Natural killer cell (primary cell): Measurements from ENCODE around the gene ARID3C. TPM values are rescaled to one million over a fixed set of nuclear protein-coding genes. Genes with fewer than 3 reads are reported as not detected.

ENCODE experiments used
- ATAC-seq, 3 donors: fragments of 150-1000 bp in 2 of 3; fragments of 200-7000 bp in 1 of 3; cut with Tn5 transposase; 1 replicate in 1 of 3; 2 replicates in 2 of 3; pipeline ENCODE4 v1.10.0; 2021; ENCODE audit warnings: mild to moderate bottlenecking in 2 of 3, moderate library complexity in 2 of 3
- DNase-seq, 2 donors: peaks; one replicate each; pipeline versions ENCODE4 v3.0.0 to v3.0.0-alpha.2; 2013 to 2021; ENCODE audit warnings: mixed read lengths in 1 of 2
- H3K27ac ChIP-seq: one replicate; pipeline ENCODE4 v1.5.1; 2013; ENCODE audit warnings: mild to moderate bottlenecking, low read length
- H3K27me3 ChIP-seq: one replicate; pipeline ENCODE4 v1.6.1; 2013; ENCODE audit warnings: low read length; ENCODE audit not compliant: control insufficient read depth, insufficient read depth
- H3K36me3 ChIP-seq: one replicate; pipeline ENCODE4 v1.6.1; 2013; ENCODE audit warnings: low read length; ENCODE audit not compliant: control insufficient read depth, insufficient read depth
- H3K4me1 ChIP-seq: one replicate; pipeline ENCODE4 v1.6.1; 2013; ENCODE audit warnings: low read length; ENCODE audit not compliant: control insufficient read depth, insufficient read depth
- H3K4me3 ChIP-seq: one replicate; pipeline ENCODE4 v1.5.1; 2013; ENCODE audit warnings: low read length
- H3K9me3 ChIP-seq: one replicate; pipeline ENCODE4 v1.6.1; 2013; ENCODE audit warnings: low read length; ENCODE audit not compliant: control insufficient read depth, insufficient read depth
- H3K27ac Mint-ChIP-seq, 2 donors: one replicate each; pipeline ENCODE4 v1.8.0; 2022; ENCODE audit warnings: mild to moderate bottlenecking in 2 of 2, mixed read lengths in 2 of 2, moderate library complexity in 1 of 2
- H3K27me3 Mint-ChIP-seq, 2 donors: one replicate each; pipeline ENCODE4 v1.8.0; 2022; ENCODE audit warnings: low read depth in 2 of 2, mixed read lengths in 2 of 2
- H3K36me3 Mint-ChIP-seq: one replicate; pipeline ENCODE4 v1.8.0; 2022; ENCODE audit warnings: mixed read lengths
- H3K4me1 Mint-ChIP-seq, 2 donors: one replicate each; pipeline ENCODE4 v1.8.0; 2022; ENCODE audit warnings: mixed read lengths in 2 of 2
- H3K4me3 Mint-ChIP-seq: one replicate; pipeline ENCODE4 v1.8.0; 2022; ENCODE audit warnings: mild to moderate bottlenecking, moderate library complexity, mixed read lengths
- H3K9me3 Mint-ChIP-seq, 2 donors: one replicate each; pipeline ENCODE4 v1.8.0; 2022; ENCODE audit warnings: mixed read lengths in 2 of 2
- CTCF ChIP-seq: fragments of 200-600 bp; IDR thresholded peaks from one replicate; pipeline ENCODE4 v1.8.0; 2022; ENCODE audit warnings: antibody characterized with exemption
- WGBS: methylation state at CpG from one replicate; pipeline ENCODE4 v1.1.7; 2013; ENCODE audit warnings: missing lambda C conversion rate; ENCODE audit not compliant: insufficient coverage; 5-methylcytosine and 5-hydroxymethylcytosine counted together
- intact Hi-C: fragments of 100-400 bp; cut with micrococcal nuclease; formaldehyde crosslinking; loops from one replicate; pipeline ENCODE4 v1.14.2; 2022
- total RNA-seq, 4 donors: library from RNA; stranded (reverse); fragments of 120-200 nt in 1 of 4; gene quantifications; one replicate each; pipeline versions ENCODE4 v1.2.3 to v1.2.4, GENCODE V29; 2013 to 2022

Gene ARID3C
- total RNA-seq, 3 donors from 2014 or later (not counting 1 experiment from before 2014, with no cell fraction given): 0.24 to 0.77 TPM; not detected in 1

- Mint-ChIP-seq H3K4me1 (peaks cover 2 to 19% of the 10 kb centered on the region in 2 donors), H3K4me3 (no peak overlapping the region), H3K27ac (no peak overlapping the region), H3K9me3 (no peaks in the 10 kb centered on the region), H3K36me3 (no peaks in the 10 kb centered on the region), H3K27me3 (peaks cover 57 to 70% of the 10 kb centered on the region in 2 donors)
- Histone ChIP-seq H3K9me3 (no peaks in the 10 kb centered on the region), H3K4me1 (peaks cover 3% of the 10 kb centered on the region), H3K27me3 (peaks cover 7% of the 10 kb centered on the region), H3K27ac (no peak overlapping the region), H3K36me3 (no peaks in the 10 kb centered on the region), H3K4me3 (no peak overlapping the region)
- intact Hi-C loops: no loop called here
- no peak for TF ChIP-seq CTCF
- WGBS: 73% methylated on average over 5 of the region's 5 CpGs
- DNase-seq: no peak
- no peak for ATAC-seq
These were observed 43.9 kb downstream of the ARID3C start for GRCh38 chr9:34584970-34585369.

GRCh38 chr9:34582787-34583186 lies 46.1 kb downstream of the ARID3C start:
- ATAC-seq: no peak
- H3K27ac ChIP-seq: no peak overlapping the region
- intact Hi-C loops: no loop called here
- no peaks in the 10 kb centered on the region for H3K36me3 ChIP-seq
- Mint-ChIP-seq H3K4me1 (peaks cover 0 to 7% of the 10 kb centered on the region in 2 donors), H3K9me3 (no peaks in the 10 kb centered on the region), H3K27me3 (peaks cover 52 to 74% of the 10 kb centered on the region in 2 donors), H3K27ac (no peak overlapping the region), H3K36me3 (no peaks in the 10 kb centered on the region), H3K4me3 (no peak overlapping the region)
- H3K9me3 ChIP-seq: no peaks in the 10 kb centered on the region
- peaks cover 15% of the 10 kb centered on the region for H3K27me3 ChIP-seq
- H3K4me1 ChIP-seq: peaks cover 5% of the 10 kb centered on the region
- H3K4me3 ChIP-seq: no peak overlapping the region
- DNase-seq: no peak
- 93% methylated on average over 4 of the region's 5 CpGs for WGBS
- no peak for TF ChIP-seq CTCF

- TF ChIP-seq CTCF: no peak
- intact Hi-C loops: no loop called here
- Mint-ChIP-seq H3K9me3 (no peaks in the 10 kb centered on the region), H3K36me3 (no peaks in the 10 kb centered on the region), H3K27ac (no peak overlapping the region), H3K4me1 (peaks cover 0 to 14% of the 10 kb centered on the region in 2 donors), H3K27me3 (peaks cover 54 to 71% of the 10 kb centered on the region in 2 donors), H3K4me3 (no peak overlapping the region)
- Histone ChIP-seq H3K27me3 (peaks cover 25% of the 10 kb centered on the region), H3K4me3 (no peak overlapping the region), H3K4me1 (peaks cover 8% of the 10 kb centered on the region), H3K36me3 (no peaks in the 10 kb centered on the region), H3K9me3 (no peaks in the 10 kb centered on the region), H3K27ac (no peak overlapping the region)
- DNase-seq: no peak
- 82% methylated on average over 3 of the region's 3 CpGs for WGBS
- no peak for ATAC-seq
These were observed 47.5 kb downstream of the ARID3C start for GRCh38 chr9:34581318-34581717.

GRCh38 chr9:34580358-34580757 lies 48.5 kb downstream of the ARID3C start:
- ATAC-seq (no peak), DNase-seq (no peak)
- peaks cover 0 to 8% of the 10 kb centered on the region in 2 donors for H3K4me1 Mint-ChIP-seq
- TF ChIP-seq CTCF: no peak
- intact Hi-C loops: no loop called here
- Histone ChIP-seq H3K27ac (no peak overlapping the region), H3K4me1 (peaks cover 8% of the 10 kb centered on the region), H3K9me3 (no peaks in the 10 kb centered on the region), H3K4me3 (no peak overlapping the region), H3K36me3 (no peaks in the 10 kb centered on the region), H3K27me3 (peaks cover 25% of the 10 kb centered on the region)
- H3K36me3 Mint-ChIP-seq: no peaks in the 10 kb centered on the region
- peaks cover 54 to 68% of the 10 kb centered on the region in 2 donors for H3K27me3 Mint-ChIP-seq
- WGBS: 59% methylated on average over 8 of the region's 8 CpGs
- H3K27ac Mint-ChIP-seq: no peak overlapping the region
- H3K4me3 Mint-ChIP-seq: no peak overlapping the region
- no peaks in the 10 kb centered on the region for H3K9me3 Mint-ChIP-seq
